GM19043 (cell line): ENCODE data around the gene SLC37A1.
"Not testable (repeated sequence)": the region's sequence is repeated elsewhere in the genome, so short reads cannot be mapped to it uniquely, and the experiment has no call there.

ENCODE experiments used
- ATAC-seq: cut with Tn5 transposase; IDR thresholded peaks from one replicate; pipeline ENCODE4 v1.9.1; 2021; ENCODE audit warnings: low read depth; ENCODE audit not compliant: unreplicated experiment

Gene SLC37A1

DNA sequence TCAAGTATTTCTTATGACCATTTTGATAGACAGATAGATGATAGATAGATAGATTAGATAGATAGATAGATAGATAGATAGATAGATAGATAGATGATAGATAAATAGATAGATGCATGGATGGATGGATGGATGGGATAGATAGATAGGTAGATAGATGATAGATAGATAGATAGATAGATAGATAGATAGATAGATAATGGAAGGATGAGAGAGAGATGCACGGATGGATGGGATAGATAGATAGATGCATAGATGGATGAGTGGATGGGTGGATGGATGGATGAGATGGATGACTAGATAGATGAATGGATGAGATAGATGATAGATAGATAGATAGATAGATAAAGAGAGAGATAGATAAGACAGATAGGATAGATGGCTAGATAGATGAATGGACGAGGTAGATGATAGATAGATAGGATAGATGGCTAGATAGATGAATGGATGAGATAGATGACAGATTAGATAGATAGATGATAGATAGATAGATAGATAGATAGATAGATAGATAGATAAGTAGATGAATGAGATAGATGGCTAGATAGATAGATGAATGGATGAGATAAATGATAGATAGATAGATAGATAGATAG, 114.9 kb downstream of the SLC37A1 start:
- ATAC-seq, result not testable (repeated sequence)

DNA sequence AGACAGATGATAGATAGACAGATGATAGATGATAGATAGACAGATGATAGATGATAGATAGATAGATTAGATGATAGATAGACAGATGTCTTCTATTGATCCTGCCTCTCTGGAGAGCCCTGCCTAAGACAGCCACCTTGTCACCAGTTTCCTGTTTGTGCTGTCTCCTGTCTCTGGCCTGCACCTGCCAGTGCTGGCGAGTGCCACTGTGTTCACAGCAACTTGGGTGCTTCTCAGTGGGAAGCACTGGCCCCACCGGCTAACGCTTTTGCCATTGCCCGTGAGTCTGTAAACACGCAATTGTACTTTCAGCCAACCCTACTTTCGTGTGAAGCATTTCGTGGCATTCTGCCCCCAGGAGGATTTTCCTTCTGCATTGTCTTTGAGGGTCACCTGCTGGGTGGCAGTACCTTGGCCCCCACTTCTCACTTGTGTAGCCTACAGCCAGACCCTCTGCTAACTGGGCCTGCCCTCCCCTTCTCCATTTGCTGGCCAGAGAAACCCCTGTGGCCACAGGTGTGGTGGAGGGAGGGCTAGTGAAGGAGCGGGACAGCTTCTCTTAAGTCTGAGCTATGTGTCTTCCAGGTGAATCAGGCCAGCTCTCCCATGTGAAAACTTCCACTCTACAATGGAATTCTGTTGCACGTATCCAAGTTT, 116.4 kb downstream of the SLC37A1 start:
- ATAC-seq, result no peak

- no peak for ATAC-seq
Measured at GRCh38 chr21:42630626-42631025, 117.0 kb downstream of the SLC37A1 start.
